HG03159 (cell line): ENCODE measurements around the gene CCDC12.

ENCODE experiments used
- ATAC-seq: cut with Tn5 transposase; IDR thresholded peaks from one replicate; pipeline ENCODE4 v1.9.1; 2021; ENCODE audit warnings: mild to moderate bottlenecking, moderate library complexity; ENCODE audit not compliant: unreplicated experiment

CCDC12 gene

DNA sequence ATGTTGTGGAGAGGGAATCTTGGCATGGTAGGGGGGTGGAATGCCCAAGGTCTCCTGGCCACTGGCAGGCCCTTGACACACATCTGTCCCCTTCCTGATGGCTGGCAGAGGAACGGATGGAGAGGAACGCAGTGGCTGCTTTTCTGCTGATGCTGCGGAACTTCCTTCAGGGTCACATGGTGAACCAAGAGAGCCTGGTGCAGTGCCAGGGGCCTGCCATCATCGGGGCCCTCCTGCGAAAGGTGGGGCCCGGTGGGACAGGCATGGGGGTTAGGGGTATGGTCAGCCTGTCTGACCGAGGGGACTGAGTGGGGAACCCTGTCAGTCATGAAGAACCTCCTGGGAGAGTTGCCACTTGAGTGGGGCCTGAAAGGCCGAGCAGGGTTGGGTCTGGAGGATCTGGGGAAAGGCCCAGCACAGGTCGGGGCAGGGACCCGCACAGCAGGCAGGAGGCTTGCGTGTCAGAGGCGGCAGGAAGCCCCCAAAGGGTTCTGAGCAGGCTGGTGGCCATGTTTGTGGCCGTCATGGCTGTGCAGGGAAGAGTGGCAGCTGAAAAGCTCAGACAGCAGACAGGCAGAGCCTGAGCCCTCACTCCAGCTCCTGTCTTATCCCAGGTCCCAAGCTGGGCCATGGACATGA, 21.0 kb upstream of the CCDC12 start:
- ATAC-seq, result no peak

GRCh38 chr3:46996689-46997452, 20.3 kb upstream of the CCDC12 start:
- ATAC-seq, result no peak

GRCh38 chr3:46995901-46996562, 19.5 kb upstream of the CCDC12 start:
- ATAC-seq, result no peak

GRCh38 chr3:46994801-46995731, 18.5 kb upstream of the CCDC12 start:
- ATAC-seq, result no peak

- ATAC-seq, result no peak
These were observed 17.4 kb upstream of the CCDC12 start for GRCh38 chr3:46993986-46994385.

DNA sequence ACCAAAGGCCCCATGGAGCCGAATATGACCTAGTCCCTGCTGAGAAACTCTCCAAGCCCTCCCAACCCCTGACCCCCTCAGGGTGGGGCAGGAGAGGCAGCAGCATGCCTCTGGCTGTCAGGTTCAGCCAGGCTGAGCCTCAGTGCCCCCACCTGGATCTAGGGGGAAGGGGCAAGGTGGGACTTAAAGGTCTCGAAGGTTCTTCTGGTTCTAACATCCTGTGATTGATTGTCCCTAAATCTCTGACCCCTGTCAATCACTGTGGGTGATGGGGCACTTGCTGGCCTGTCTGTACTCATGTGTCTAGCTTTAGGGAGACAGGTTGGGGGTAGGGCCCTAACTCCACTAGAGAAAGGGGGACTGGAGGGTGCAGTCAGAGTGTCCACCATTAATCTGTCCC, 16.7 kb upstream of the CCDC12 start:
- ATAC-seq, result no peak

- ATAC-seq, result no peak
These were observed 15.7 kb upstream of the CCDC12 start for GRCh38 chr3:46992231-46992630.

DNA sequence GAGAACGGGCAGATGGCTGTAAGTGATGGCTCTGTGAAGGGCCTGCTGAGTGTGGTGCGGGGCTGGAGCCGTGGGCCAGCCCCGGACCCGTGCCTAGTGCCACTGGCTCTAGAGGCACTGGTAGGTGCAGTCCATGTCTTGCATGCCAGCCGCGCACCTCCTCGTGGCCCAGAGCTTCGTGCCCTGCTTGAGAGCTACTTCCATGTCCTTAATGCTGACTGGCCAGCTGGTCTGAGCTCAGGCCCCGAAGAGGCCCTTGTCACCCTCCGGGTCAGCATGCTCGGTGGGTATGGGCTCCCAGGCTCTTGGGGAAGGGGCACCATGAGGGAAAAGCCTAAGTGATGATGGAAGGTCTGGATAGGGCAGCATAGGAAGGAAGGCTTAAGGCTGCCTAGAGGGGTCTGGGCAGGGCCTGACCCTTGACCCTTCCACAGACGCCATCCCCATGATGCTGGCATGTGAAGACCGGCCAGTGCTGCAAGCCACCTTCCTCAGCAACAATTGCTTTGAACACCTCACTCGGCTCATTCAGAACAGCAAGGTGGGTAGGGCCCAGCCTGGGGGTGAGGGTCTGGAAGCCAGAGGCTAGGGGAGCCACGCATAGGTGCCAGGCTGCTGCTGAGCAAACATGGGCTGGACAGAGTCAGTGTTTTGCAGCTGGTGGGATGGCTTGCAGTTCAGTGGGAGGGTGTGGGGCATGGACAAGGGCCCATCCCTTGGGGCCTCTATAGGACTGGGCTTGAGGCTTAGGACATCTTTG, 15.0 kb upstream of the CCDC12 start:
- ATAC-seq, result no peak

DNA sequence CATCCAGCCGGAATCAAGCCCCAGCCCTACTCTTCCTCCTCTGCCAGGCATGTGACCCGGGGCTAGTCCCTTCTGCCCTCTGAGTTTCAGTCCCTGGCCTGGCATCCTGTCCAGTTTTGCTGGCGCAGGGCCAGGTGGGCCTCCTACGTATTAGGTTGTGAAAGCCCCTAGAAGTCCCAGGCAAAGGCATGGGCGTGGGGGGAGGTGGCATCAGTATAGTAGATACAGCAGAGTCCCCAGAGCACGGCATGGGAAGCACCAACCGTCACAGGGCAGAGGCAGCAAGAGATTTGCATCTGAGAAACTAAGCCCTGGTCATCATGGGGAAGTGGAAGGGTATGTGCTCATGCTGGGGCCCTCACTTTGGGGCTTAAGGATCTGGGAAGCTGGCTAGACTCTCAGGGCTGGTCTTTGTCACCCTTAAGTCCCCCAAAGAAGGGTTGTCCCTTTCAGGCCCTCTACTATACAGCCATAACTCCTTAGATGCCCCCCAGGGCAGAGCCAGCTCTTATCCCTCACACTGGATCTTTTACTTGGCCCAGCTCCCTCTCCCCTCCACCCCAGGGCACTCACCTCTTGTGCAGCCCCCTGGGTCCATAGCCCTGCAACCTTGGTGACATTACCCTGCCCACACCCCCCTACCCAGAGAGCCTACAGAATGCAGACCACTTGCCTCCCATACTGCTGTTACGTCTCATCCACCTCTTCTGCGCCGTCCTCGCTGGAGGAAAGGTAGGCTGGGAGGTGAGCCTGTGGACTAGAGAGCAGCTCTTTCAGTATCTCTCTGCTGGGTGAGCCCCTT, 14.2 kb upstream of the CCDC12 start:
- ATAC-seq, result no peak

DNA sequence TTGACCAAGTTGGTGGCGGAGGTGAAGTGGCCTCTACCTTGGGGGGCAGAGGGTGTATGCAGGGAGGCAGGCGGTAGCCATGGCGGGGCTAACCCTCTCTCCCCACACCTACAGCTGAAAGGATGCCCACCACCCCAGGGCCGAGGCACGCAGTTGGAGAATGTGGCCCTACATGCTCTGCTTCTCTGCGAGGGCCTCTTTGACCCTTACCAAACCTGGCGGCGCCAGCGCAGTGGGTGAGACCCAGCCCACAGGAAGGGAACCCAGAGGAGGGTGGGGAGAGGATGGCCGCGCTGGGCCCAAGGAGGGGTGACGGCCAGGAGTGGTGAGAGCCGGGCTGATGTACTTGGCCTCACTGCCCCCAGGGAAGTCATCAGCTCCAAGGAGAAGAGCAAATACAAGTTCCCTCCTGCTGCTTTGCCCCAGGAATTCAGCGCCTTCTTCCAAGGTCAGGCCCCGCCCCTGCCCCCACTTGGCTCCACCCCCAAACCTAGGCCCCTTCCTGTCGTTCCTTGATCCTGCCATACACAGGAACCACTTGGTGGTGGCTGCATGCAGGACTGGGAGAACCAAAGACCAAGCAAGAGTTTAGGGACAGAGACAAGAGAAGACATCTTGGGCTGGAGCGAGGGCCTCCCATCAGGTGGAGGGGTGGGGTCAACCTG, 12.7 kb upstream of the CCDC12 start:
- no peak for ATAC-seq

DNA sequence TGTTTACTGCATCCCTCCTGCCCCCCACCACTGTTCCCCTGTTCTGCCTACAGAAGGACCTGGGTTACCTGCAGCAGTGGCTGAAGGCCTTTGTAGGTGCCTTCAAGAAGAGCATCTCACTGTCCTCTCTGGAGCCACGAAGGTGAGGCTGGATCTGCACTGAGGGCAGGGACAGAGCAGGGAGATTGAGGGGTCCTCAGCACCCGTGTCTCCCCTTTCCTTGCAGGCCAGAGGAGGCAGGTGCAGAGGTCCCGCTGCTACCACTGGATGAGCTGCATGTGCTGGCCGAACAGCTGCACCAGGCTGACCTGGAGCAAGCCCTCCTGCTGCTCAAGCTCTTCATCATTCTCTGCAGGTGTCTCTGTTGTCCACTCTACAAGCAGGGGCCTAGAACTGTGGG, 12.1 kb upstream of the CCDC12 start:
- ATAC-seq, result no peak

DNA sequence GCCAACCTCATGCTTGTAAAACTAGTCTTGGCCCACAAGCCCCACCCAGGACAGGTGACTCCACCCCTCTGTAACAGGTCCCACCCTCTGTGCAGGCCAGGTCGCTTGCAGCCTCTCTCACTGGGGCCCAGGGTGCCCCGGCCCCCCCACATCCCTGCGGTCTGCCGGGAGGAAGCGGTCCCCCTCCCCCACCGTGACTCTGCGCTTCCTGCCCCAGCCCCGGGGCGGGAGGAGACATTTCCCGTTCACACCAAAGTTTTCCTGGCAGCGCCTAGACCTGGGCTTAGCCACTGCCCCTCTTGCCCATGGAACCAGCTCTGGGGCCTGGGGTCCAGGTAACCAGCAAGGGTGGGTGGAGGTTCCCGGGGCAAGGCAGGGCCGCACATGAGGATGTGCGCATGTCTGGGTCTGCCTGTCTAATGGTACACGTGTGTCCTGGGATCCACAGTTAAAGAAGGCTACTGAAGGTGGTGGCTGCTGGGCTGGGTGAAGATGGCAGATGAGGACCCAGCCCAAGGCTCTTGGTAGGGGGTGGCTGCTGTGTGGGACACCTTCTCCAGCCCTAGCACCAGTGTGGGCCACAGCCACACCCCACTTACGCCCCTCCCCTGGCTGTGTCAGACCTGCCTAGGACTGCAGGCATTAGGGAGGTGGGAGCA, 11.3 kb upstream of the CCDC12 start:
- peak; percentile 74 for ATAC-seq

DNA sequence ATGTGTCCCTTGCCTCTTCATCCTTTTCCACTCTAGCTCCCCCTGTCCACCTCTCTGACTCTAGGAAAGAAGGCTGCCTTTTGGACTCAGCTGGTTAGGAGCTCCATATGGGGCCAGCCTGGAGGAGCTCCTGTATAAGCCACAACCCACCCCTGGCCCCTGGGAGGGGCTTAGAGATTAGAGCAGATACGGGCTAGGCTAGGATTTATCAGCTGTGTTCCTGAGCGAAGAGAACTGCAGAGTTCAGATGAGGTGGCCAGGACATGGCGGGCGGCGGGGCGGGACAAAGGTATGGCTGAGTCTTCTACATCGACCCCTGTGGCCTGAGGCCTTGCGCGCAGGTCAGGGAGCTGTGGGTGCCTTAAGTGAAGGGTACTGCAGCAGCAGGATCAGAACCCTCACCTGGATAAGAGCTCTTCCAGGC, 10.8 kb upstream of the CCDC12 start:
- no peak for ATAC-seq

DNA sequence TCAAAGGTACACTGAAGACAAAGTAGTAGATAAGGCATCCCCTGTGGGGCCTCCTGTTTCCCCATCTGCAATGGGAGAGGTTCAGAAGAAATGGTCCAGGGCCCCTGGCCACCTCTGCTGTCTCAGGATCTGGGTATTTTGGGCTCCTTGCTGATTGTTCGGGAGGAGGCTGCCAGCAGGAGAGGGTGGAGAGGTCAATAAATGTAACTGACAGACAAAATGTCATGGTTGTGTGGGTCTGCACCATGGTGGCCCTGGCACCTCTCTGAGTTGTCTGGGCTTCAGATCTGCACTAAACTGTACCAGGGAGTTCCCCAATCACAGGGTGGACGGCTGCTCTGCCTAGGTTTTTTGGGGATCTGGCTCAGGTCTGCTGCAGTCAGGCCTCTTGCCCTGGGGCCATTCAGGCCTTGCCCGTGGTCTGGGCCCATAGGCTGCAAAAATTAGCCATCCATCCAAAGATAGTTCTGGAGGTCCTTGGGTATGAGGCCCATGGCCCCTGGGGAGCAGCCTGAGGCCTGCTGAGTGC, 10.3 kb upstream of the CCDC12 start:
- ATAC-seq, result no peak

DNA sequence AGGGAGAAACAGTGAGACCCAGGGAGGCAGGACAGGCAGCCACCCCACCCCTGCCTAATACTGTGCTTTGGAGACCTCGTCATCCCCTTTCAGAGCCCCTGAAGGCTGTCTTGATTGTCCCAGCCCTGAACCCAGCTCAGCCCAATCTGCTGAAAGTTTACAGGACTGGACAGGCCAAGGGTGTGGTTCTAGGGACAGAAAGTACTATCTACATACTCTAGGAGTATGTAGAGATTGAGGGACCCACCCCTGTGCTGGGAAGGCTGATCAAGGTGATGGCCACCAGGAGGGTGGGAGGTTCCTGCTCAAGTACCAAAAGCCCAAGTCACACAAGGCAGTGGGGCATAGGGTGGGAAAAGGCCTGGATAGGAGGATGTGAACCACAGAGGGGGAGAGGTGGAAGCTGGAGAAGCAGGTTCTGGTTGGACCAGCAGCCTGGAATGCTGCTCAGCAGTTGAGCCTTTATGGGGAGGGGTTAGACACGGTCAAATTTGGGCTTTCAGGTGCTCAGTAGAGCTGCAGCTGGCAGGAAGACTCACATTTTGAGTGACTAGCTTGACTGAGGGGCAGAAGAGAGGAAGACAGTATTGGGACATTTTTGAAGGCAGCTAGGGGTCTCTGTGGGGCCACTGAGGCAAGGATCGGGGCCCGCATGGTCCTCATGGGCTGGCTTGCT, 9.6 kb upstream of the CCDC12 start:
- ATAC-seq, result no peak

- ATAC-seq, result no peak
These were observed 9.0 kb upstream of the CCDC12 start for GRCh38 chr3:46985588-46985987.

- ATAC-seq, result no peak
These were observed 8.3 kb upstream of the CCDC12 start for GRCh38 chr3:46984591-46985459.
